ENCODE data around the gene FKBP1A. TPM values are rescaled to one million over a fixed set of nuclear protein-coding genes. Genes with fewer than 3 reads are reported as not detected.
A peak's percentile ranks its signal among the peaks of the same experiment; 100 is the strongest.

Gene FKBP1A
- total RNA-seq, 4 donors from 2014 or later: 78.6 to 116 (median 86.8) TPM

DNA sequence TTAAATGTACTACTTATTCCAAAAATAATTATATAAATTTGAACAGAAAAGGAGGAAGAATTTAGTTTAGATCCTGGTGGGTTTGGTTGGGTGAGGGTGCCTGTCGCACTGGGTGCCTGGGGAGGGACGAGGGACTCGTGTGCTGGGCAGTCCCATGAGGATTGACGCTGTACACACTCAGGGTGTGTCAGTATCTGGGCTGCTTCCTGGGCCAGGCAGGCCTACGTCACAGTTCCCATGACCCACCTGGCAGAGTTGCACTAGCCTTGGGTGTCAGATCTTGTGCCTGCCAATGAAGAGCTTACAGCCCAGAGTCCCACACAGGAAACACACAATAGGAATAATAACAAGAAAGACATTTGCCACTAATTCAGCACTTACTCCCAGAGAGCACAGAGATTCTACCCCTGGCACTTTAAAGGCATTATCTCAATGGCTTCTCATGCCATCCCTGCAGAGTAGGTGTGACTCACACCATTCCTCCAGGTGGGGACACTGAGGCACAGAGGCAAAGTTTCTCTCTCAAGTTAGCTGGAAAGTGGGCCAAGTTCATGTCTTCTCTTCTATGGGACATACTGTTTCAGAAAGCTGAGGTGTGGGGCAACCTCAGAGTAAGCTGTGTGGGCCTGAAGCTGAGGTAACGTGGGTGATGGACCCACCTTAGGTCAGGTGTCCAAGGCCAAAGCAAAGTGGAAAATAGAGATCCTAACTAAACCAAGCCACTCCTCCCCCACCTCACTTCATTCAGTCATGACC lies 62.6 kb downstream of the FKBP1A start:
- WGBS, 2 donors (ENCODE audit: low coverage in 1 of 2): 57% methylated on average over 6 of the region's 6 CpGs; no CpG with 5 or more reads in 1 of the 2 donors
- no peak overlapping the region for H3K4me3 ChIP-seq
- H3K4me1 ChIP-seq: peaks cover 5 to 54% (median 37%) of the 10 kb centered on the region in 3 donors
- TF ChIP-seq POLR2AphosphoS5 (IDR thresholded peaks at IDR 0.05) (no peak), EP300 (IDR thresholded peaks at IDR 0.05) (no peak), POLR2A (IDR thresholded peaks at IDR 0.05) (no peak)
- TF ChIP-seq, protein P1, sequence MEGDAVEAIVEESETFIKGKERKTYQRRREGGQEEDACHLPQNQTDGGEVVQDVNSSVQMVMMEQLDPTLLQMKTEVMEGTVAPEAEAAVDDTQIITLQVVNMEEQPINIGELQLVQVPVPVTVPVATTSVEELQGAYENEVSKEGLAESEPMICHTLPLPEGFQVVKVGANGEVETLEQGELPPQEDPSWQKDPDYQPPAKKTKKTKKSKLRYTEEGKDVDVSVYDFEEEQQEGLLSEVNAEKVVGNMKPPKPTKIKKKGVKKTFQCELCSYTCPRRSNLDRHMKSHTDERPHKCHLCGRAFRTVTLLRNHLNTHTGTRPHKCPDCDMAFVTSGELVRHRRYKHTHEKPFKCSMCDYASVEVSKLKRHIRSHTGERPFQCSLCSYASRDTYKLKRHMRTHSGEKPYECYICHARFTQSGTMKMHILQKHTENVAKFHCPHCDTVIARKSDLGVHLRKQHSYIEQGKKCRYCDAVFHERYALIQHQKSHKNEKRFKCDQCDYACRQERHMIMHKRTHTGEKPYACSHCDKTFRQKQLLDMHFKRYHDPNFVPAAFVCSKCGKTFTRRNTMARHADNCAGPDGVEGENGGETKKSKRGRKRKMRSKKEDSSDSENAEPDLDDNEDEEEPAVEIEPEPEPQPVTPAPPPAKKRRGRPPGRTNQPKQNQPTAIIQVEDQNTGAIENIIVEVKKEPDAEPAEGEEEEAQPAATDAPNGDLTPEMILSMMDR (IDR thresholded peaks at IDR 0.05): no peak
- H3K36me3 ChIP-seq: peaks cover 0 to 35% of the 10 kb centered on the region in 2 donors
- ATAC-seq: peak; percentile 44
- no peaks in the 10 kb centered on the region for H3K9me3 ChIP-seq
- no peaks in the 10 kb centered on the region for H3K27me3 ChIP-seq
- peak overlapping the region in 3 of 4 donors; percentile 76 to 95 (median 88) for H3K27ac ChIP-seq

DNA sequence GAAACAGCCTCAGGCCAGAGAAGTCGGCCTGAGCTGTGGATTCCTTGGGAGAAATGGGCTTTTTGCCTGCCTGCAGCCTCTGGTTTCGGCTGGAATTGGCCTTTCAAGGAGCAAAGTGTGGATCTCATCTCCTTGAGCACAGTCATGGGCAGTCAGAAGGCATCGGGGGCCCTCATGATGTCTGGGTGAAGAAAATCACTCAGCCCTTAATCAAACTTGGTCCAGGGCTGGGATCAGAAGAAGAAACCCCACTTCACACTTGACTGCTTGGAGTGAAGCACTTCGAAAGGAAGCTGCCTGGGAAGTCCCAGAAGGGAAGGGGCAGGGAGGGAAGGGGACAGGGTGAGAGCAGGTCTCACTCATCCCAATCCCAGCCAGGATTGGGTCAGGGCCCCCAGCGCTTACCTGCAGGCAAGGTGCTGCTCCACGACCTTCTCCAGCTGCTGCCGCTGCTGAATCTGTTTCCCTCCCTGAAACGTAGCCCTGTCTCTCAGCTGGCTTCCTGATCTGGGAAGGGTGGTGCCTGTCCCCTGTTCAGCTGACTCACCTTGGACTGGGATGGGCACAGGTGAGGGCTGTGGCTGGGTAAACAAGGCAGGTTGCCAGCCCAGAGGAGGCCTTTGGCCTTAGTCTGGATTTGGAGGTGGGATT lies 64.0 kb downstream of the FKBP1A start, which contains the start of gene SDCBP2:
SDCBP2 (minus strand) TSS at position 460 of the 651 bp plus-strand sequence. CDS start 8,723 bp downstream, outside the sequence.
- 60 to 93% methylated on average over 2 to 5 of the region's 8 CpGs for WGBS, 2 donors (ENCODE audit: low coverage in 1 of 2)
- Histone ChIP-seq H3K36me3 (peaks cover 0 to 26% of the 10 kb centered on the region in 2 donors), H3K27ac (peak within 1 kb of the TSS in 3 of 4 donors; percentile 88 to 97 (median 95)), H3K27me3 (no peaks in the 10 kb centered on the region), H3K4me1 (peaks cover 5 to 65% (median 42%) of the 10 kb centered on the region in 3 donors), H3K4me3 (no peak within 1 kb of the TSS), H3K9me3 (no peaks in the 10 kb centered on the region)
- TF ChIP-seq, protein P1 (IDR thresholded peaks at IDR 0.05): no peak
- TF ChIP-seq POLR2A (IDR thresholded peaks at IDR 0.05) (no peak), EP300 (IDR thresholded peaks at IDR 0.05) (no peak), POLR2AphosphoS5 (IDR thresholded peaks at IDR 0.05) (no peak)
- no peak for ATAC-seq

DNA sequence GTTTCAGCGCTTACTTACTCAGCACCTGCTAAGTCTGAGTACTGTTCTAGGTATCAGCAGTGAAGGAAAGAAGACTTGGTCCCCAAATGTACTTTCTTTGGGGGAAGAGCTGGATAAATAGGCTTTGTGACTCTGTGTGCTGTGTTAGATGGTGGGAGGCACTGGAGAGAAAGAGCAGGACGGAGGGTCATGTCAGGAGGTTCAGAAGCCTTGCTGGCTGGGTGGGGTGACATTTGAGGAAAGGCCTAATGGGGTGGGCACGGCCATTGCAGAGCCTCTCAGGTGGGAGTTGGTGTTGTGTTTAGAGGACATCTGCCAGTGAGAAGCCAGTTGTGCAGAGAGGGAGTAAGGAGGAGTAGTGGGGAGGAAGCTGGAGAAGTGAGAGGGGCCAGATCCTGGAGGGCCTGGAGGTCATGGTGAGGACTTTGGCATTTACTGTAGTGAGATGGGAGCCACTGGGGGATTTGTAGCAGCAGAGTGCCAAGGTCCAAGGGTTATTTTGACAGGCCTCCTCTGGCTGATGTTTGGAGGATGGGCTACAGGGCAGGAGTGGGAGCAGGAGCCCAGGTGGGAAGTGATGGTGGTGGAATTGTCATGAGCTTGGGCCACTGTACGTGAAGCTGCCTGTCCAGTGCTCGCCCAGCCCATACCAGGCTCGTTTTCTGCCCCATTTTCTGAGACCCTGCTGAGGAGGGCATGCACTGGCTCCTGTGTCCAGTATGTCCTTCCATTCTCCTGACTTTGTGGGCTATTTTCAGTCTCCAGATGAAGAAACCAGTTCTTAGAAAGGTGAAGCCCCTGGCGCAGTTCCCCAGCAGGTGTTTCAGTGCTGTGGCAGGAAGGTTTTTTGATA lies 64.8 kb downstream of the FKBP1A start:
- TF ChIP-seq, protein P1 (IDR thresholded peaks at IDR 0.05): no peak
- TF ChIP-seq EP300 (IDR thresholded peaks at IDR 0.05) (no peak), POLR2AphosphoS5 (IDR thresholded peaks at IDR 0.05) (no peak), POLR2A (IDR thresholded peaks at IDR 0.05) (no peak)
- Histone ChIP-seq H3K9me3 (no peaks in the 10 kb centered on the region), H3K36me3 (peaks cover 0 to 18% of the 10 kb centered on the region in 2 donors), H3K4me1 (peaks cover 5 to 67% (median 42%) of the 10 kb centered on the region in 3 donors), H3K27ac (peak overlapping the region in 3 of 4 donors; percentile 88 to 97 (median 95)), H3K27me3 (no peaks in the 10 kb centered on the region), H3K4me3 (no peak overlapping the region)
- no peak for ATAC-seq
- WGBS, 2 donors (ENCODE audit: low coverage in 1 of 2): 81 to 89% methylated on average over 6 of the region's 7 CpGs

DNA sequence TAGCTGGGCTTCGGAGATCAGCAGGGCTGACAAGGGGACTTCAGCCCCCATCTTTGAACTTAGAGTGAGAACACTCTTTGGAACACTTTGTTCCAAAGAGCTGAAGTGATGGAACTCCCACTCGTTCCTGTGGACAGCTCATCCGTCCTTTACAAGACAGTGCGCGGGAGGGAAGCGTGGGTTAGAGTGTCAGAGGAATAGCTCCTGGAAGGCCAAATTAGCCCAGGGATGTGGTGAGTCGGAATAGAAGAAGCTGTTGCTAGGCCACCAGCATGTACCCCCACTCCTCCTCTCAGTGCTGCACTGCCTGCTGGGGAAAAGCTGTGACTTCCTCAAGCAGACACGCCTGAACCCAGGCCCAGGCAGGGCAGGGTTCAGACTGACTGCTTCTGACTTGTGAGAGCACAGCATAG lies 65.6 kb downstream of the FKBP1A start:
- no peak for ATAC-seq
- no peak for TF ChIP-seq EP300 (IDR thresholded peaks at IDR 0.05)
- TF ChIP-seq POLR2A (IDR thresholded peaks at IDR 0.05): no peak
- TF ChIP-seq, protein P1 (IDR thresholded peaks at IDR 0.05): no peak
- peak; percentile 35 for TF ChIP-seq POLR2AphosphoS5 (IDR thresholded peaks at IDR 0.05)
- H3K4me1 ChIP-seq: peaks cover 5 to 67% (median 42%) of the 10 kb centered on the region in 3 donors
- H3K4me3 ChIP-seq: no peak overlapping the region
- 23% methylated on average over 8 of the region's 8 CpGs; no CpG with 5 or more reads in 1 of the 2 donors for WGBS, 2 donors (ENCODE audit: low coverage in 1 of 2)
- H3K27me3 ChIP-seq: no peaks in the 10 kb centered on the region
- peaks cover 0 to 14% of the 10 kb centered on the region in 2 donors for H3K36me3 ChIP-seq
- peak overlapping the region in 3 of 4 donors; percentile 88 to 97 (median 95) for H3K27ac ChIP-seq
- H3K9me3 ChIP-seq: no peaks in the 10 kb centered on the region

All from gastroesophageal sphincter (tissue), 4 donors.